K562 (cell line): ENCODE measurements around the gene CRYBG2. TPM values are rescaled to one million over a fixed set of nuclear protein-coding genes. Genes with fewer than 3 reads are reported as not detected.

ENCODE experiments used
- CCAR2 ChIP-seq: fragments of 200-400 bp; formaldehyde crosslinking; IDR thresholded peaks from 2 replicates; pipeline ENCODE4 v1.6.1; 2017; ENCODE audit warnings: mild to moderate bottlenecking, low read depth, low read length
- CCNT2 ChIP-seq: IDR thresholded peaks from 2 replicates; pipeline ENCODE4 v1.6.1; 2011; ENCODE audit warnings: borderline replicate concordance, low read depth, mild to moderate bottlenecking, moderate library complexity, mixed read lengths, low read length; ENCODE audit not compliant: insufficient read length; ENCODE audit errors: extremely low read depth
- CTBP1 ChIP-seq: fragments of 450-650 bp; IDR thresholded peaks from 2 replicates; pipeline ENCODE4 v1.6.1; 2016; ENCODE audit warnings: borderline replicate concordance
- DACH1 ChIP-seq: fragments of 450-650 bp; IDR thresholded peaks from 2 replicates; pipeline ENCODE4 v1.6.1; 2018; ENCODE audit not compliant: partially characterized antibody
- DMBX1 ChIP-seq: fragments of 250-450 bp; sonication (Bioruptor Pico); IDR thresholded peaks from 2 replicates; pipeline ENCODE4 v1.8.0; 2022; ENCODE audit warnings: inconsistent platforms, mild to moderate bottlenecking, moderate library complexity, borderline replicate concordance
- EP300 ChIP-seq: IDR thresholded peaks from 2 replicates; pipeline ENCODE4 v1.6.1; 2012; ENCODE audit warnings: low read length, improper control_type of control experiment
- FOSL1 ChIP-seq: fragments of 200-800 bp; sonication (Bioruptor generic); conservative IDR thresholded peaks from 2 replicates; pipeline ENCODE4 v1.6.1; 2016; ENCODE audit warnings: missing genetic modification characterization, missing compliant biosample characterization
- KAT7 ChIP-seq: sonication (generic); formaldehyde crosslinking; IDR thresholded peaks from 2 replicates; pipeline ENCODE4 v1.8.0; 2022; ENCODE audit warnings: missing genetic modification reagents, mild to moderate bottlenecking, borderline replicate concordance
- KDM1A ChIP-seq, 2 experiments: fragments of 450-650 bp; IDR thresholded peaks; 2 replicates each; pipeline ENCODE4 v1.6.1; 2016; ENCODE audit warnings: mild to moderate bottlenecking in 2 of 2
- MYC ChIP-seq, 2 experiments: fragments of 250-450 bp in 1 of 2; sonication (Bioruptor Pico) in 1 of 2; IDR thresholded peaks; 2 replicates each; pipeline versions ENCODE4 v1.5.1 to v1.6.1; 2012 to 2021; ENCODE audit warnings: low read depth in 2 of 2, borderline replicate concordance in 1 of 2, improper control_type of control experiment in 1 of 2, low read length in 1 of 2, mild to moderate bottlenecking in 1 of 2, moderate library complexity in 1 of 2
- NCOR1 ChIP-seq: fragments of 450-650 bp; IDR thresholded peaks from 2 replicates; pipeline ENCODE4 v1.6.1; 2016; ENCODE audit warnings: mild to moderate bottlenecking, moderate library complexity
- SMC3 ChIP-seq: conservative IDR thresholded peaks from 2 replicates; pipeline ENCODE4 v1.6.1; 2011; ENCODE audit warnings: low read depth, low read length, improper control_type of control experiment; ENCODE audit not compliant: insufficient read depth
- SOX6 ChIP-seq: fragments of 450-650 bp; IDR thresholded peaks from 2 replicates; pipeline ENCODE4 v1.6.1; 2014; ENCODE audit warnings: mild to moderate bottlenecking
- STAG1 ChIP-seq: sonication (generic); formaldehyde crosslinking; IDR thresholded peaks from 2 replicates; pipeline ENCODE4 v1.5.0; 2020; ENCODE audit warnings: missing genetic modification reagents, borderline replicate concordance
- TAL1 ChIP-seq: fragments of 450-650 bp; IDR thresholded peaks from 2 replicates; pipeline ENCODE4 v1.6.1; 2016; ENCODE audit warnings: mild to moderate bottlenecking
- TARDBP ChIP-seq: fragments of 450-650 bp; IDR thresholded peaks from 2 replicates; pipeline ENCODE4 v1.6.1; 2016
- TCF7 ChIP-seq: sonication (generic); IDR thresholded peaks from 2 replicates; pipeline ENCODE4 v1.6.1; 2016; ENCODE audit warnings: antibody characterized with exemption, borderline replicate concordance
- ZNF12 ChIP-seq: sonication (generic); formaldehyde crosslinking; IDR thresholded peaks from 2 replicates; pipeline ENCODE4 v1.4.0; 2020; ENCODE audit warnings: mild to moderate bottlenecking, missing genetic modification reagents
- ZNF239 ChIP-seq: fragments of 250-450 bp; sonication (Bioruptor Pico); IDR thresholded peaks from 2 replicates; pipeline ENCODE4 v1.4.0; 2020; ENCODE audit warnings: mild to moderate bottlenecking
- polyA plus RNA-seq, 8 experiments: library from polyadenylated mRNA; depleted of rRNA in 4 of 8; stranded (reverse) in 5 of 8; unstranded in 3 of 8; fragments of >200 nt; fragmentation: Nextera tagmentation in 2 of 8; fragmentation: Illumina TruSeq in 1 of 8; extraction: Ambion mirVana in 2 of 8; extraction: Trizol in 1 of 8; gene quantifications; 2 replicates each; pipeline versions ENCODE4 v1.2.1 to v1.2.3, GENCODE V29; 2011 to 2014; ENCODE audit warnings: inconsistent platforms in 1 of 8, missing spikeins in 1 of 8
- total RNA-seq, 7 experiments: library from RNA; depleted of rRNA in 6 of 7; stranded (reverse); fragments of >200 nt in 6 of 7; fragmentation: Illumina TruSeq in 2 of 7; extraction: Trizol in 2 of 7; gene quantifications; 2 replicates each; pipeline versions ENCODE4 v1.2.1 to v1.2.3, GENCODE V29; 2011 to 2021; ENCODE audit warnings: low replicate concordance in 1 of 7
- TF ChIP-seq, protein P1 (sequence below), 2 experiments: IDR thresholded peaks in 1 of 2; conservative IDR thresholded peaks in 1 of 2; 2 replicates each; pipeline ENCODE4 v1.6.1; 2016; ENCODE audit warnings: low read depth in 2 of 2, mild to moderate bottlenecking in 1 of 2, missing compliant biosample characterization in 1 of 2, missing genetic modification characterization in 1 of 2, moderate library complexity in 1 of 2
- TF ChIP-seq, protein P2 (sequence below): fragments of 450-650 bp; formaldehyde crosslinking; IDR thresholded peaks from 2 replicates; pipeline ENCODE4 v1.4.0; 2022; ENCODE audit warnings: missing genetic modification characterization
- TF ChIP-seq, protein P3 (sequence below), 3 experiments: fragments of 200-800 bp in 1 of 3; sonication (Bioruptor generic) in 1 of 3; sonication (generic) in 1 of 3; formaldehyde crosslinking in 1 of 3; IDR thresholded peaks; 2 replicates each; pipeline versions ENCODE4 v1.6.1 to v1.8.0; 2016 to 2022; ENCODE audit warnings: mild to moderate bottlenecking in 2 of 3, missing compliant biosample characterization in 2 of 3, missing genetic modification characterization in 2 of 3, missing genetic modification reagents in 1 of 3

CRYBG2 gene
- total and polyA plus RNA-seq, 9 of the 15 experiments (the other 6 are each of a cell fraction or from before 2014, with no cell fraction given) = 0.39 to 8.5 (median 3.7) TPM

DNA sequence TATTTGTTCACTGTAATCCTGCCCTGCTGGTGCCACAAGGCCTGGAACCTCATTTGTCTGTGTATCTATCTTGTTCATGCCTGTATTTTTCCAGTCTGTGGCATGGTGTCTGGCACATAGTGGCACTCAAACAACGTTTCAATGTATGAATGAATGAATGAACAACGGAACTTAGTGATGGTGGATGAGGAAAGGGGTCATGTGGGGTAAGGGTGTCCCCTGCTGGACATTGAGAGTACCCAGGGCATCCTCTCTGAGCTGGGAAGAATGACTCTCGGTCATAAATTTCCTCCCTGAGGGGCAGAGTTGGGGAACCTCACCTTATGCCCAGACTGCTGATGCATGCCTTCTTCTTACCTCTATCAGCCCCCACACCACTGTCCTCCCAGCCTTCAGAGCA lies 37.5 kb upstream of the CRYBG2 start (continued):
- TF ChIP-seq, protein P1, sequence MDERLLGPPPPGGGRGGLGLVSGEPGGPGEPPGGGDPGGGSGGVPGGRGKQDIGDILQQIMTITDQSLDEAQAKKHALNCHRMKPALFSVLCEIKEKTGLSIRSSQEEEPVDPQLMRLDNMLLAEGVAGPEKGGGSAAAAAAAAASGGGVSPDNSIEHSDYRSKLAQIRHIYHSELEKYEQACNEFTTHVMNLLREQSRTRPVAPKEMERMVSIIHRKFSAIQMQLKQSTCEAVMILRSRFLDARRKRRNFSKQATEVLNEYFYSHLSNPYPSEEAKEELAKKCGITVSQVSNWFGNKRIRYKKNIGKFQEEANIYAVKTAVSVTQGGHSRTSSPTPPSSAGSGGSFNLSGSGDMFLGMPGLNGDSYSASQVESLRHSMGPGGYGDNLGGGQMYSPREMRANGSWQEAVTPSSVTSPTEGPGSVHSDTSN (CRISPR knock-in tag; IDR thresholded peaks at IDR 0.05; ENCODE audit: low read depth) = no peak
- TF ChIP-seq, protein P1 (tag; conservative IDR thresholded peaks at IDR 0.05; ENCODE audit: low read depth) = no peak
- TF ChIP-seq SOX6 = no peak
- TF ChIP-seq CCNT2 = no peak
- TF ChIP-seq, protein P2, sequence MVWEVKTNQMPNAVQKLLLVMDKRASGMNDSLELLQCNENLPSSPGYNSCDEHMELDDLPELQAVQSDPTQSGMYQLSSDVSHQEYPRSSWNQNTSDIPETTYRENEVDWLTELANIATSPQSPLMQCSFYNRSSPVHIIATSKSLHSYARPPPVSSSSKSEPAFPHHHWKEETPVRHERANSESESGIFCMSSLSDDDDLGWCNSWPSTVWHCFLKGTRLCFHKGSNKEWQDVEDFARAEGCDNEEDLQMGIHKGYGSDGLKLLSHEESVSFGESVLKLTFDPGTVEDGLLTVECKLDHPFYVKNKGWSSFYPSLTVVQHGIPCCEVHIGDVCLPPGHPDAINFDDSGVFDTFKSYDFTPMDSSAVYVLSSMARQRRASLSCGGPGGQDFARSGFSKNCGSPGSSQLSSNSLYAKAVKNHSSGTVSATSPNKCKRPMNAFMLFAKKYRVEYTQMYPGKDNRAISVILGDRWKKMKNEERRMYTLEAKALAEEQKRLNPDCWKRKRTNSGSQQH = 0 out of 2 replicates have a peak, but pooled peaks have one; percentile 12
- no peak for TF ChIP-seq ZNF239 (CRISPR knock-in tag)
- TF ChIP-seq DMBX1 (CRISPR knock-in tag) = no peak
- peak; percentile 50; the same call in 1 of the 2 replicates for TF ChIP-seq TARDBP
- peak; percentile 54; the same call in 1 of the 2 replicates for TF ChIP-seq CTBP1
- TF ChIP-seq KAT7 = 0 out of 2 replicates have a peak, but pooled peaks have one; percentile 49
- no peak for TF ChIP-seq ZNF12
- peak; percentile 97 for TF ChIP-seq SMC3
- peak; percentile 17; the same call in 1 of the 2 replicates for TF ChIP-seq MYC (IDR thresholded peaks at IDR 0.05; ENCODE audit: low read depth, low read length)
- TF ChIP-seq MYC (CRISPR knock-in tag; IDR thresholded peaks at IDR 0.05; ENCODE audit: borderline replicate concordance, low read depth) = no peak
- peak; percentile 17; the same call in 1 of the 2 replicates for TF ChIP-seq TAL1
- TF ChIP-seq DACH1 = peak; percentile 14
- TF ChIP-seq KDM1A (IDR thresholded peaks at IDR 0.05) = peak; percentile 31 to 48; a peak in 2 of 4 replicates
- peak; percentile 14; the same call in 1 of the 2 replicates for TF ChIP-seq NCOR1
- TF ChIP-seq TCF7 = 0 out of 2 replicates have a peak, but pooled peaks have one; percentile 11
- peak; percentile 71; the same call in 1 of the 2 replicates for TF ChIP-seq STAG1
- TF ChIP-seq EP300 = 0 out of 2 replicates have a peak, but pooled peaks have one; percentile 4
- TF ChIP-seq, protein P3, sequence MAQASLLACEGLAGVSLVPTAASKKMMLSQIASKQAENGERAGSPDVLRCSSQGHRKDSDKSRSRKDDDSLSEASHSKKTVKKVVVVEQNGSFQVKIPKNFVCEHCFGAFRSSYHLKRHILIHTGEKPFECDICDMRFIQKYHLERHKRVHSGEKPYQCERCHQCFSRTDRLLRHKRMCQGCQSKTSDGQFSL (CRISPR knock-in tag; IDR thresholded peaks at IDR 0.05) = peak; percentile 41; the same call in 1 of the 2 replicates
- TF ChIP-seq, protein P3 (tag; IDR thresholded peaks at IDR 0.05) = no peak
- no peak for TF ChIP-seq CCAR2
- TF ChIP-seq FOSL1 (tag) = 0 out of 2 replicates have a peak, but pooled peaks have one; percentile 17
